T1000 (cell line): ENCODE data around the gene C16orf92.
"Not testable (repeated sequence)": the region's sequence is repeated elsewhere in the genome, so short reads cannot be mapped to it uniquely, and the experiment has no call there.

Experiments used
- DNase-seq: peaks from one replicate; lab custom pipeline; 2025; ENCODE audit warnings: mixed read lengths; lab: John Stamatoyannopoulos, UW

C16orf92 gene

DNA sequence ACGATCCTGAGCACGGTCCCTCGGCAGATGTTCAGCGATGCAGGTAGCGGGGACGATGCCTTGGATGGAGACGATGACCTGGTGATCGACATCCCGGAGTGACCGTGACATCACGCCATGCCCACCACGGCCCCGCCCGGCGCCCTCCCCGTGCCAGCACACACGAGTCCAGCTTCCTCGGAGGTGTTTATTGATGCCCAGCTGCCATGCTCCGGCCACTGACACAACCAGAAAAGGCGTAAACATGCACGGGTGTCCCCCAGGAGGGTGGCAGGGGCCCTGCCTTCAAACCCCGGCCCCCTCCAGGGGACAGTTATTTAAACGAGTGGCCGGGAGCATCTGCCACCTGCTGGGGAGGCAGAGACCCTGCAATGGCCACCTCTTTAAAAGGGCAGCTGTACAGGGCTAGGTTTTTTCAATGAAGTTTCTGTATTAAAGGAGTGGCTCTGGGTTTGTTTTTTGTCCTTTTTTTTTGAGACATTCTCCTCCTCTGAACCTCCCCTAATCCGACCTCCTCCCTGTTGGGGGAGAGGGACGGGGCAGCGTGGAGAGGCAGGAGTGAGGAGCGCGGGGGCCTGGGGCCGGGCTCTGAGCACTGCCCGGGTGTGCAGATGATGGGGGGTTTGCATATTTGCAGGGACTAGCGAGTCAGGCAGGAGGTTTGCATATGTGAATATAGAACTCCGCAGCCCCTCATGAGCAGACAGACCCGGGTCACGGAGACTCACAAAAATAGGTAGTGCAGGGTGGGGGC, 17.5 kb upstream of the C16orf92 start:
- DNase-seq, result no peak

DNA sequence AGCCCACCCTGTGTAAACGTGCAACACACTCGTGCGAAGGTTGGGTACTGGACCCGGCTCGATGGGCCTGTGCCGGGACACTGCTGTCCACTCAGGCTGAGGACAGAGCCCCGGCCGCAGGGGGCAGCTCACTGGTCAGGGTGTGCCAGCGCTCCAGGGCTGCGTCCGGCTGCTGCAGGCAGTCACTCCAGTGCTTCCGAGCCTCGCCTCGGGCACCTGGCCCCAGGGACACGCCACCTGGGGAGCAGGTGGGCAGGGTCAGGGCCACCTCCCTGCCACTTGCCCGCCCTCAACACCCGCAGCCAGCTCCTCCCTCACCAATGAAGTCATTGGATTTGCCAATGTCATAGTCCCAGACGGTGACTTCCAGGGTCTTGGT, 16.9 kb upstream of the C16orf92 start:
- DNase-seq, result no peak

DNA sequence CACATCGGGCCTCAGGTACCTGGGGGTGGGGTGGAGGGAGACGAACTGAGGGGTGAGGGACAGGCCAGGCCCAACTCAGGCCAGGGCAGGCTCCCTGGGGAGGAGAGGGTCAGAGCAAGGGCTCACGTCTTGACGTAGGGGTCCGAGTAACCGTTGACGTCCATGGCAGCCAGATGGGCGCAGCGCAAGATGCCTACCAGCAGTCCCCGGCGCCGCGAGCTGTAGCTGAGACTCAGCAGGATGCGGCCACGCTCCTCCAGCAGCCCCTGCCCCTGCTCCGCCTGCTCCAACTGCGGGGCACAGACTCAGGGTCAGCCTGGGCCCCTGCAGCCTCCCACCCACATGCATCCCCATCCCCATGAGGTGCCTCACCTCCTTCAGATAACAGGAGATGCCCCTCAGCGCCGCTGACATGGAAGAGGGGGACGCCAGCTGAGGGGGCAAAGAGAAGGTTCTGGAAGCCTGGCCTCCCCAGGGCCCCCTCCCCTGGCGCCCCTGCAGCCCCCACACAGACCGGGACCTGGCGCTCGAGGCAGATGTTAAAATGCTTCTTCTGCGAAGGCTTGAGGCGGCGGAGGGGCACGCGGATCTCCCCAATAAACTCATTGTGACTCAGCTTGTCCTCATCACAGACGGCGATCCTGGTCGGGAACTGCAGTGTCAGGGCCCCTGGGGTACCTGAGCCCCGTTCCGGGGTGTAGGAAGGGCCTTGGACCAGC, 16.2 kb upstream of the C16orf92 start:
- DNase-seq, result no peak

DNA sequence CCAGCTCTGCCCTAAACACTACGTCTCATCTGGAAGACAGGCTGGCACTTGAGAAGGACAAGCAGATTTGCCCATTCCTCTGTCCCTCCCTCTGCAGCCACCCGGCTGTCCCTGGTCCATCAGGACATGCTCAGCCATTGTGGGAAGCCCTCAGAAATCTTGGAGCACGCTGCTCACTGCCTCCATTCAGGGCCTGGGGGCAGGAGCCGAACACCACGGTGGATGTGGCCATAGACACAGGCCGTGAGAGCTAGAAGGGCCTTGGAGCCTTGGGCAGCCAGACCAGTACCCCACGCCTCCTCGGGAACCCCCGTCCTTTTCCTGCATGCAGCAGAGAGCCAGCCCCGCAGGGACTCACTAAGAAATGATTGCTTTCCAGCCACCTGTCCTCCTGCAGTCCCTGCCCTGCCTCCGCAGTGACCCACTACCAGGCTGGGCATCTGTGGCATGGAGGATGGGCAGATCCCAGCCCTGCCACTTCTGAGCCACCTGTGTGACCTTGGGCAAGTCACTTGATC, 15.6 kb upstream of the C16orf92 start:
- no peak for DNase-seq

DNA sequence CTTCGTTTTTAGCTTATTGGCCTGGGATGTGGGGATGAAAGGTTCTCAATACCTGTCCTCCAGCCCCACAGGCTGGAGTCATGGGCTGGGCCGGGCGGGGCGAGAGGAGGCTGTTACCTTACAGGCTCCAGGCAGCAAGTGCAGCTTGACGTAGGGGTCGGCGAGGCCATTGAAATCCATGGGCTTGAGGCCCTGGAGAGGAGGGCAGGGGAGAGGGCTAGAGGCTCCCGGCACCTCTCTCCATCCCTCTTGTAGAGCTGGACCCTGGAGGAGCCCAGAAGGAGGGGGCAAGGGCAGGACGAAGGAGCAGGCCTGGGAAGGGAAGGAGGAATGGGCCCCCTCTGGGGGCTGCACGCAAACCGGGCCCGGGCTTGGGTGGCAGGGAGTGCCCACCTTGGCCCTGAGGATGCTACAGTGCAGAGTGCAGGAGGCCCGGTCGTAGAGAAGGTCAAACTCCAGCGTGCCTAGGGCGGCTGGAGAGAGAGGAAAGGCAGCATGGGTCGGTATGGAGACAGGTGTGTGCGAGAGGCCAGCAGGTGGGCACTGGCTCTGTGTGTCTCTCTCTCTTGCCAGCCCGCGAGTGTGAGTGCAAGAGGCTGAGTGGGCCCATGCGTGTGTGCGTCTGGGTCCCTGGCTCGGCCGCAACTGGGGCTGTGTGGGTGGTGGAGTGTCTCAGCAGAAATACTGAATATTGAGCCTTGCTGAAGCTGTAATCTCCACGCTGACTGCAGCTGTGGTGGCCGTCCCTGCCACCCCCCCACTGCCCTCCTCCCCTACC, 13.7 kb upstream of the C16orf92 start:
- no peak for DNase-seq

DNA sequence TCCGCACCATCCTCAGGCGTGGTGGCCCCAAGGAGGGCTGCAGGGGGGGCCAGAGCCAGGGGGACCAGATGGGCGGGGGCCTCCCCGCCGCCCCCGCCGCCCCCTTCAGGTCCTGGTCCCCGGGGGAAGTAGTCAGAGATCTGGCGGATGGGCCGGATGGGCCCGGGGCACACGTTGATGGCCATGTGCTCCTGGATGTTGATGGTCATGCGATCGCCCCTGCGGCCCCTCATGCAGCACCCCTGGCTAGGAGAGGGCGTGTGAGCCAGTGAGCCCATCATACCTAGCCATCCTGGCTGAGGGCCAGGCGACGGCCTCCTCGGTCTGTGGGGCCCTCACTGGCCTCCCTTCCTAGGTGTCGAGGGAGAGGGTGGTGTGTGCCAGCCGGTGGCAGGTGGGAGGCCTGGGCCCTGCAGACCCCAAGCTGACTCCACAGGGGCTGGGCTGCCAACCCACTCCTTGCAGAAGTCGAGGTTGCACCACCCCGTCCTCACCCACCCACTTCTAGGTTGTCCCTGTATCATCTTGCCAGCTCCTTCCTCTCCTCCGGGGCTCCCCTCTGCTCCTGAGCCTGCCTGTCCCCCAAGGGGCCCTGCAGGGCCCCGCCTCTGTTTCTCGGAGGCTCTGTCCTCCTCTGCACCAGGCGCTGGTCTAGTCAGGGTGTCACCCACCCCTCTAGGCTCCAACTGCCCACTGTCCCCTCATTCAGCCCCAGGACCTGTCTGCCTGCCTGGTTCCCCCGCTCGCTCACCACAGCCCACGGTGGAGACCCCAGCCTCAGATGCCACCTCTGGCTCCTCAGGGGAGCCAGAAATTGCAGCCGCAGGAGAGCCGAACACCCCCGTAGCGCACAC, 12.8 kb upstream of the C16orf92 start:
- DNase-seq, result no peak

DNA sequence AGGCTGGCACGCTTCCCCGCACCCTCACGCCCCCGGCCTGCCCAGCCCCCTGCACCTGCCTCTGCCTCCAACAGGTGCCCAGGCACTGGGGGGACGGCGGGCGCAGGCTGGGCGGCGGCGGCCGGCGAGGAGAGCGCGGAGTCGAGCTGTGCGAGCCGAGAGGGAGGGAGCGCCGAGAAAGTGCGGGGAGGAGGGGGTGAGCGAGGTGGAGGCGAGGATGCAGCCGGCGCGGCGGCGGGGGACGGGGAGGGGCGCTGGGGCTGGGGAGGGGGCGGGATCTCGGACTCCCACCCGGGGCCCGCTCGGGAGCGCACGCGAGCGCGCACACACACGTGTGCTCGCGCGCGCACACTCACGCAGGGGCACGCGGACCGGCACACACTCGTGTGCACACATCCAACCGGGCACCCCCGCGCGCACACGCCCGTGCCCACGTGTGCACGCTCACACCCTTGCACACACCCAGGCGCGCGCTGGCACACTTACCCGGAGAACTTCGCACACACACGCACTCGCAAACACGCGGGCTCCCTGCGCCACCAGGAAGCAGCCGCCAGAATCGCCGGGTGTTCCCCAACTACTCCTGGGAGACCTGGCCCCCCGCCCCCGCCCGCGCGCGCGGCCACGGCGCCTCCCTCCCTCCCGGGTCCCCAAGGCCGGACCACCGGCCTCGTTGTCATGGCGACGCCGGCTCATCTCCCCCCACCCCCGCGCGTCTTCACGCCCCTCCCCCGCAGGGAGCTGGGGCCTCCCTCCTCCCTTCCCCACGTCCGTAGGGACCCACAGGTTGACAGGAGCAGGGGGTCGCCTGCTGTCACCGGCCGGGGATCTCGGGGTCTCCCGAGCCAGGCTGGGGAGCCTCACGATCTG, 11.9 kb upstream of the C16orf92 start, which contains the start of gene DOC2A:
Gene DOC2A, minus strand, starts transcription at position 184 of the 870 bp plus-strand sequence. CDS start 805 bp downstream, outside the sequence.
- DNase-seq, result no peak

DNA sequence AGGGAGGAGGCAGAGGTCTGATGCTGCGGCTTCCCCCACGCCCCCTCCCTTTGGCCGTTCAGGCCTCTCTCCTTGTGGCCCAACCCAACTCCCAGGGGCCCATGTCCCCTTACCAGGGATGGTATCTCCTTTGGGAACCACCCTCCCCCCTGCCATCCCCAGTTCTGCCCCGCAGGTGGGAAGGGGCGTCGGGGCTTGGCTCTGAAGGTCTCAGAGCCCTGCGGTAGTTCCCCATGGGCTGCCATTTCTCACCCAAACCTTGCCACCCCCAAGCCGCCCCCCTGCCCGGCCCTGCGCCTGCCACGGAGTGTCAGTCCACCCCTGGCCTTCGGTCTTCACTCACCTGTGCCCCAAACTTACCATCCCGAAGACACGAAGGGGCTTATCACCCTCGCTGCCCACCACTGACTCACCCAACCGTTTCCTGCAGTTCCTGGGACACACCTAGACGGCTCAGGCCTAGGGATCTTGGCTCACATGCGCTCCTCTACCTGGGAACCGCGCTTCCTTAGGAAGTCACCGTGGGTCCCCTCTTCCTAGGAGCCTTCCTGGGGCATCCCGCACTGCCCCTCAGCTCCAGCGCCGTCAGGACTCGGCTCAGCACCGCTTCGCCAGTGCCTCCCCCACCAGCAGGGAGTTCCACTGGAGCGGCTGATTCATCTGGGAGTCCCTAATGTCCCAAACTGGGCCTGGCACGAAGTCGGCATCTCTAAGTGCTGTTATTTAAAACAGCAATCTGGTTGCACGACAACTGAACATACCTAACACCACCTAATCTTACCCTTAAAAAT, 11.1 kb upstream of the C16orf92 start:
- no peak for DNase-seq

DNA sequence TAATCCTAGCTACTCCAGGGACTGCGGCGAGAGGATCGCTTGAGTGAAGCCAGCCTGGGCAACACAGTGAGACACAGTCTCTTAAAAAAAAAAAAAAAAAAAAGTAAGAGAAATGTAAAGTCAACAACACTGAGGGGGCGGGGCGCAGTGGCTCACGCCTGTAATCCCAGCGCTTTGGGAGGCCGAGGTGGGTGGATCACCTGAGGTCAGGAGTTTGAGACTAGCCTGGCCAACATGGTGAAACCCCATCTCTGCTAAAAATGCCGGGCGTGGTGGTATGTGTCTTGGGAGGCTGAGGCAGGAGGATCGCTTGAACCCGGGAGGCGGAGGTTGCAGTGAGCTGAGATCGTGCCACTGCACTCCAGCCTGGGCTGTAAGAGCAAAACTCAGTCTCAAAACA, 10.4 kb upstream of the C16orf92 start:
- DNase-seq, result not testable (repeated sequence)

DNA sequence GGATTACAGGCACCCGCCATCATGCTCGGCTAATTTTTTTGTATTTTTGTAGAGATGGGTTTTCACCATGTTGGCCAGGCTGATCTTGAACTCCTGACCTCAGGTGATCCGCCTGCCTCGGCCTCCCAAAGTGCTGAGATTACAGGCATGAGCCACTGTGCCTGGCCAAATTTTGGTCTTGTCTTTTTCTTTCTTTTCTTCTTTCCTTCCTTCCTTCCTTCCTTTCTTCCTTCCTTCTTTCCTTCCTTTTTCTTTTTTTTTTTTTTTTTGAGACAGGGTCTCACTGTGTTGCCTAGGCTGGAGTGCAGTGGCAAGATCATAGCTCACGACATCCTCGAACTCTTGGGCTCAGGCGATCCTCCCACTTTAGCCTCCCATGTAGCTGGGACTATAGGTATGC, 7.5 kb upstream of the C16orf92 start:
- DNase-seq, result not testable (repeated sequence)

DNA sequence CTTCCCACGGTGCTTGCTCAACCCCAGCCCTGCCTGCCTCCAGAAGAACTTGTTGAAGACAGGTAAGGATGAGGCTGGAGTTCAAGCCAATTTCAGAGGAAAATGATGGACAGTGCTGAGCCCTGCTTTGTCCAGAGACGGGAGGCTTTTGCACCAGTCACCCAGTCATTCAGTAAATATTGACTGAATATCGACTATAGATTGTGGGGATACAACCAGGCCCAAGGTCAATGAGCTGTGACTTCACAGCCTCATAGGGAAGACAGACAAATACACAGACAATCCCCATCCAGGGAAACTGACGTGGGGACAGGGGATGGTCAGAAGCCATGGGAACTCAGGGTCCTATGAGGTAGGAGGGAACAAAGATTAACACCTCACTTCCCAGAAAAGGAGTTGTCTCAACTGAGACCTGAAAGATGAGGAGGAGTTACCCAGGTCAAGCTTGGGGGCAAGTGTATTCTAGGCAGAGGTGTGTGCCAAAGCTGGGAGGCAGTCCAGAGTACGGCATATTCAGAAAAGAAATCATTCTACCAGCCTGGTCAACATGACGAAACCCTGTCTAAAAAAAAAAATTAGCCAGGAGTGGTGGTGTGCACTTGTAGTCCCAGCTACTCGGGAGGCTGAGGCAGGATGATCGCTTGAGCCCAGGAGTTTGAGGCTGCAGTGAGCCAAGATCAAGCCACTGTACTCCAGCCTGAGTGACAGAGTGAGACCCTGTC, 6.3 kb upstream of the C16orf92 start:
- DNase-seq, result no peak

DNA sequence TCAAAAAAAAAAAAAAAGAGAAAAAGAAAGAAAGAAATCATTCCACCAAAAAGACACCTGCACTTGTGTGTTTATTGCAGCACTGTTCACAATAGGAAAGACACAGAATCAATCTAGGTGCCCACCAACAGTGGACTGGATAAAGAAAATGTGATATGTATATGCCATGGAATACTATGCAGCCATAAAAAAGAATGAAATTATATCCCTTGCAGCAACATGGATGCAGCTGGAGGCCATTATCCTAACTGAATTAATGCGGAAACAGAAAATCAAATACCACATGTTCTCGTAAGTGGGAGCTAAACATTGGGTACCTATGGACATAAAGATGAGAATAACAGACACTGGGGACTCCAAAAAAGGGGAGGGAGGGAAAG, 5.7 kb upstream of the C16orf92 start:
- no peak for DNase-seq

DNA sequence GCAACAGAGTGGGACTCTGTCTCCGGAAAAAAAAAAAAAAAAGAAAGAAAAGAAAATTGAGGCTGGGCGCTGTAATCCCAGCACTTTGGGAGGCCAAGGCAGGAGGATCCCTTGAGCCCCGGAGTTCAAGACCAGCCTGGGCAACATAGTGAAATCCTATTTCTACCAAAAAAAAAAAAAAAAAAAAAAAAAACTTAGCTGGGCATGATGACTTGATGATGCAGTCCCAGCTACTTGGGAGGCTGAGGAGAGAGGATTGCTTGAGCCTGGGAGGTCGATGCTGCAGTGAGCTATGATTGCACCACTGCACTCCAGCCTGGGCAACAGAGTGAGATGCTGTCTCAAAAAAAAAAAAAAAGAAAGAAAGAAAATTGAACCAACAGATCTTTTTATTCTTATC, 5.1 kb upstream of the C16orf92 start:
- DNase-seq, result not testable (repeated sequence)

DNA sequence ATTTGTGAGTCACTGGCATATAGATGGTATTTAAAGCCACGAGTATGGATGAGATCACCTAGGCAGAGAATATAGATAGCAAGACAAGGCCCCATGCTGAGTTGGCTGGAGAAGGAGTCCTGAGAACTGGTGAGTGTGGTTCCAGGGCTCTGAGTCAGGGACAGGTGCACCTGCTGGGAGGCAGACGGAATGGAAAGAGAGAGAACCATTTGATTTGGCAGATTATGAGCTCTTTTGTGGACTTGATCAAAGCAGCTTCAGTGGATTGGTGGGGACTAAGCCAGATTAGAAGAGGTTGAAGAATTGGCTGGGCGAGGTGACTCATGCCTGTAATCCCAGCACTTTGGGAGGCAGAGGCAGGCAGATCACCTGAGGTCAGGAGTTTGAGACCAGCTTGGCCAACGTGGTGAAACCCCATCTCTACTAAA, 4.3 kb upstream of the C16orf92 start:
- no peak for DNase-seq

DNA sequence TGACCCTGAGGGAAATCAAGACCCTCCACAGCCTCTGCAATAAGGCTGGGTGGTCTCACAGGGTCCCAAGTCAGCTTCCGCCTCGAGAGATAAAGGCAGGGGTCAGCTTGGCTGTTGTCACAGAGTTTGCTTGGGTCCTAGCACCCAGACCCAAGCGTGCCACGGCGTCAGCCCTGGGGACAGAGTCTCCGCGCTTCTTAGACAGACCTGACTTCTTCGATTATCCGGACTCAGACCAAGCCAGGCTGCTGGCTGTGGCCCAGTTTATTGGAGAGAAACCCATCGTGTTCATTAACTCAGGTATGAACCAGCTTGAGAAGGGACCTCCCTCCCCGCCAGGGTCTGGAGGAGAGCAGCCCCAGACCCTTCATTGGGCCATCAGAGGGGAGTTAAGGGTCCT, 588 bp downstream of the C16orf92 start:
- DNase-seq, result no peak

DNA sequence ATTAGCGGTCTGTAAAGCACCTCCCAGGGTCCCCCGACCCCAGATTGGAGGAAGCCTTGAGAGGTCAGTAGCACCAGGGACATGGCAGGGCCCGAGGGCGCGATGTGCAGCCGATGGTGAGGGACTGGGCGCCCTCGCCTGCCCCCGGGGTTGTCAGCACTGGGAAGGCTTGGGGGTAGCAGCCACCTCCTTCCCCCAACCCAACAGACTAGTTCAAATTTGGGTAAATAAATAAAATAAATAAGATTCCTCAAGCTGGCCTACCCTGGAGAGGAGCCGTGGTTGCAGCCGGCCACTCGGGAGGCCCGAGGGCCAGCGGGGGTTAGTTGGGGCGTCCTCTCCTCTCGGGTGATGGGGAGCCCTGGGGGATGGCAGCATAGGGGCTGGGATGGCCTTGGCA, 1.5 kb downstream of the C16orf92 start:
- DNase-seq, result no peak

DNA sequence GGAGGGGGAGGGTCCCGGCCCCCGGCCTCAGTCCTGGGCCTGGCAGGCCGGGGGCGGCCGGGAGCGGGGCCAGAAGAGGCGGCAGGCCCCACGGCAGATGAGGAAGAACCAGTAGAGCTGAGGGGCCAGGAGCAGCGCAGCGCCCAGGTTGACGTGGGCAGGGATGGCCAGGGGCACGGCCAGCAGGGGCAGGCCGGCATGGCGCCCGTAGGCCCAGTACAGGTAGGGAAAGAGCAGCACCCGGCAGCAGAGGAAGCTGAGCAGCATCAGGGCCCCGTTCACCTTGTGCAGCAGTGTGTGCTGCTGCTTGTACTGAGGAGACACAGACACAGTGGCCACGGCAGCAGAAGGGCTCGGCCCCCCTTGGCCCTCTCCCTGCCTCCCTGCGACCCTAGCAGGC, 2.2 kb downstream of the C16orf92 start:
- no peak for DNase-seq

DNA sequence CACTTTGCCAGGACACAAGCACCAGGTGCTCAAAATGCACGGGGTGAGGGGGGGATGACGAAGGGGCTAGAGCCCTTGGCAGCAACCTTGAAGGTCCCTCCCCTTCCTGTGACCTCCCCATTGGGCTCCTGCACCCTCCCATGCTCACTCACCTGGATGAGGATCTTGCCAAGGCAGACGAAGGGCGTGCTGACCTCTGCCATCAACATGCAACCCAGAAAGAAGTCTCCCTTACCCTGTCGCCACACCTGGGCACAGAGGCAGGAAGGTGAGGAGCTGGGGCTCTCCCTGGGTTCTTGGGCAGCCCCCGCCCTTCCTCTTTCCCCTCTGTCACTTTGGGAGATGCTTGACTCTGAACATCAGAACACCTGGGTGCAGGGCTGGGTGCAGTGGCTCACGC, 2.6 kb downstream of the C16orf92 start:
- DNase-seq, result no peak

DNA sequence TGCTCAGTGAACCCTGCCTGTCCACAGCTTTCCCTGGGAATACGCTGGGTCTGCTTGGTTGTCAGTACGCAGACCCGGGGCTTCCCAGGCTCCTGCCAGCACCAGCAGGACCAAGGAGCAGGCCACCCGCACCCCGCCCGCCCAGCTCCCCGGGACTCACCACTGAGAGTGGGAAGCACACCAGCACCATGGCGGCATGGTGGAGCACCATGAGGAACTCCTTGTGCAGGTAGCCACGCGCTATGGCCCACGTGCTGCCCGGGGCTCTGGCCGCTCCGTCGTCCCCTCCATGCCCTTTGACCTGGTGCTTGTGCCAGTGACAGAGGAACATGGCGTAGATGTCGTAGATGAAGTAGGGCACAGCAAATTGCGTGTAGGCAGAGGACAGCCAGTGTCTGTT, 3.5 kb downstream of the C16orf92 start:
- no peak for DNase-seq
